Measurements from ENCODE around the gene MTIF2. TPM values are rescaled to one million over a fixed set of nuclear protein-coding genes. Genes with fewer than 3 reads are reported as not detected.

Gene MTIF2, protein sequence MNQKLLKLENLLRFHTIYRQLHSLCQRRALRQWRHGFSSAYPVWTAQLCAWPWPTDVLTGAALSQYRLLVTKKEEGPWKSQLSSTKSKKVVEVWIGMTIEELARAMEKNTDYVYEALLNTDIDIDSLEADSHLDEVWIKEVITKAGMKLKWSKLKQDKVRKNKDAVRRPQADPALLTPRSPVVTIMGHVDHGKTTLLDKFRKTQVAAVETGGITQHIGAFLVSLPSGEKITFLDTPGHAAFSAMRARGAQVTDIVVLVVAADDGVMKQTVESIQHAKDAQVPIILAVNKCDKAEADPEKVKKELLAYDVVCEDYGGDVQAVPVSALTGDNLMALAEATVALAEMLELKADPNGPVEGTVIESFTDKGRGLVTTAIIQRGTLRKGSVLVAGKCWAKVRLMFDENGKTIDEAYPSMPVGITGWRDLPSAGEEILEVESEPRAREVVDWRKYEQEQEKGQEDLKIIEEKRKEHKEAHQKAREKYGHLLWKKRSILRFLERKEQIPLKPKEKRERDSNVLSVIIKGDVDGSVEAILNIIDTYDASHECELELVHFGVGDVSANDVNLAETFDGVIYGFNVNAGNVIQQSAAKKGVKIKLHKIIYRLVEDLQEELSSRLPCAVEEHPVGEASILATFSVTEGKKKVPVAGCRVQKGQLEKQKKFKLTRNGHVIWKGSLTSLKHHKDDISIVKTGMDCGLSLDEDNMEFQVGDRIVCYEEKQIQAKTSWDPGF
- total RNA-seq (2022; extraction: Qiagen RNA extraction) = 43.3 to 47.7 TPM (median 45.1 TPM) in 5 replicates

DNA sequence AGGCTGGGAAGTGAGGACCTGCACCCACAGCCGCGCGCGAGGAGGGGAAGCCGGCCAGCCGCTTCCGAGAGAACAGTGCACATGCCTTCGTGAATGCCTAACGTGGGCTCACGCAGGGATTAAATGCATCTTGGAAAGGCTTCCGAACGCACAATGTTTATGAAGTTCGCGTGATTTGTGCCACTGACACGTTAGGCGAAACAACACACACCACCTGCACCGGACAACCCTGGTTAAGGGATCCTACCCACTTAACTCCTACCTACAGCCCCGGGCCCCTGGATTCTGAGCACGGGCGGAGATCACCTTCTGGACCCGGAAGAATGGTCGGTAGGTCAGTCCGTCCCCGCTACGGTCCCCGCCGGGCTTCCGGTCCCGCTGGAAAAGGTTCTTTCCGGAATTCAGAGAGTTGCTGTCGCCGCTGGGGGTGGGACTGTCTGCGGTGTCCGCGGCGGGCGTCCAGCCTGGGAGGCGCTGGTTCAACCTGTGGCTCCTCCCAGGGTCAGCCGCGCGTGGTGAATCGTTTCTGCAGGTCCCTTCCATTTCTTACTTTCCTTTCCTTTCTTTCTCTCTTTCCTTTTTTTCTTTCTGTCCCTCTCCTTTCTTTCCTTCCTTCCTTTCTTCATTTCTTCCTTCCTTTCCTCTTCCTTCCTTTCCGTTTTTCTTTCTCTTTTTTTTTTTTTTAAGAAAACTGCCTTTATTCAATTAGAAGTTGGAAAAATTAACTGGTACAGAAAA is at the start of gene MTIF2:
Gene MTIF2 (minus strand): TSS at position 325 of the 738 bp plus-strand sequence. CDS start 5,373 bp downstream, outside the sequence.

DNA sequence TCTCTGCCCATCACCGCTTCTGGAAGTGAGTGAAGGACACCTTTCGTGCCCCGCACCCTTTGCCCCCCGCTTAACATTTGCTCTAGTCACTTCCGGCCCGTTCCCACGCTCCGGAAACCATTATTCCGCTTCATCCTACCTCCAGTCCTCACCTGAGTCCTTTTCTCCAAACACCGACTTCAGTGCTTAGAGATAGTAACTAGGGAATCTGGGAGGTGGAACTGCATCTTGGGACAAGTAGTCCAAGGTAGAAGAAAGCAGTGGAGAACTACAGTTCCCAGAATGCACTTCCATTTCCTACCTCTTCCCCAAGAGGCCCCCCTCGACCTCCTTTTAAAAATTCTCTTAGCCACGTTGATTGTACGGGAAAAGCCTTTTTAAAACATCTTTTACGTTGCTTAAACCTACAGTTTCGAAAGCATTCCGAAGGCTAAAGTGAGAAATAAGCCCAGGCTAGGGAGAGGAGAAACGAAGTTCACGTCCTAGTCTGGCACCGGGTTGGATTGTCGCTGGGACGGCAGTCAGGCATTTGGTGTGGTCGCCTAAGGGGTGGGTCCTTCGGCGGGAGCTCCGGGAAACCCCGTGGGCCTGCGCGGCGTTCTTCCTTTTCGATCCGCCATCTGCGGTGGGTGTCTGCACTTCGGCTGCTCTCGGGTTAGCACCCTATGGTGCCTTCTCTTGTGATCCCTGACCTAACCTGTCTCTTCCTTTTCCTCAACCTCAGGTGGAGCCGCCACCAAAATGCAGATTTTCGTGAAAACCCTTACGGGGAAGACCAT is 36.8 kb downstream of the MTIF2 start, which contains the start of the genes CLHC1 and RPS27A:
Gene CLHC1 (minus strand): TSS at position 210 of the 779 bp plus-strand sequence. CDS start 9,882 bp downstream, outside the sequence.
Gene RPS27A (plus strand): TSS at position 605 of the 779 bp plus-strand sequence. CDS start 137 bp downstream, at position 742.

Other genes starting within 250 kb of the MTIF2 start
- 391 to 487 TPM (median 457 TPM) in 5 replicates for gene RTN4, start 218.8 kb downstream of the MTIF2 start, total RNA-seq (2022; extraction: Qiagen RNA extraction)
- gene CLHC1, start 36.9 kb downstream of the MTIF2 start, total RNA-seq (2022; extraction: Qiagen RNA extraction) = 1.0 to 2.4 TPM (median 2.2 TPM) in 5 replicates
- gene RPS27A, start 36.5 kb downstream of the MTIF2 start, total RNA-seq (2022; extraction: Qiagen RNA extraction) = 2,153 to 3,524 TPM (median 2,228 TPM) in 5 replicates
- gene CCDC88A, start 150.6 kb upstream of the MTIF2 start, total RNA-seq (2022; extraction: Qiagen RNA extraction) = 18.4 to 28.2 TPM (median 23.7 TPM) in 5 replicates

Measured in A549 treated with dexamethasone at 1 μM for 4 hours (cell line).